ACC112 (cell line): Measurements from ENCODE around the gene IQGAP3.

Experiments used
- H2AFZ ChIP-seq: fragments of 200-600 bp; sonication (generic); one replicate; pipeline ENCODE4 v1.6.0; 2017; ENCODE audit warnings: antibody characterized with exemption, low read length; ENCODE audit not compliant: unreplicated experiment
- H3K27ac ChIP-seq: fragments of 200-600 bp; sonication (generic); 2 replicates; pipeline ENCODE4 v1.5.1; 2014; ENCODE audit warnings: low read depth, mild to moderate bottlenecking, antibody characterized with exemption, low read length, moderate library complexity
- H3K27me3 ChIP-seq: fragments of 200-600 bp; sonication (generic); 2 replicates; pipeline ENCODE4 v1.6.1; 2014; ENCODE audit warnings: mild to moderate bottlenecking, antibody characterized with exemption, low read length, moderate library complexity, mixed read lengths; ENCODE audit not compliant: insufficient read depth
- H3K36me3 ChIP-seq: fragments of 200-600 bp; sonication (generic); 2 replicates; pipeline ENCODE4 v1.6.1; 2016; ENCODE audit warnings: mild to moderate bottlenecking, antibody characterized with exemption, low read length, moderate library complexity, mixed read lengths; ENCODE audit not compliant: insufficient read depth
- H3K4me1 ChIP-seq: fragments of 200-600 bp; sonication (generic); one replicate; pipeline ENCODE4 v1.6.1; 2016; ENCODE audit warnings: low read length, mixed read lengths; ENCODE audit not compliant: insufficient read depth, unreplicated experiment, control insufficient read depth
- H3K4me3 ChIP-seq: fragments of 200-600 bp; sonication (generic); 2 replicates; pipeline ENCODE4 v1.5.1; 2014; ENCODE audit warnings: mild to moderate bottlenecking, low read depth, low read length
- H3K79me2 ChIP-seq: fragments of 200-600 bp; sonication (generic); one replicate; pipeline ENCODE4 v1.6.0; 2016; ENCODE audit warnings: low read length; ENCODE audit not compliant: control insufficient read depth, unreplicated experiment, insufficient read depth

IQGAP3 gene

GRCh38 chr1:156552518-156552917, 19.8 kb downstream of the IQGAP3 start:
- H3K27ac ChIP-seq = peak overlapping the region; percentile 72
- 0 out of 2 replicates have a peak, but pooled peaks cover 3% of the 10 kb centered on the region for H3K36me3 ChIP-seq
- H3K79me2 ChIP-seq = no peaks in the 10 kb centered on the region
- no peaks in the 10 kb centered on the region for H3K27me3 ChIP-seq
- H2AFZ ChIP-seq = no peak overlapping the region
- H3K4me3 ChIP-seq = no peak overlapping the region; the same call in 1 of the 2 replicates
- peaks cover 17% of the 10 kb centered on the region for H3K4me1 ChIP-seq

GRCh38 chr1:156551869-156552268, 20.5 kb downstream of the IQGAP3 start:
- Histone ChIP-seq H3K27me3 (no peaks in the 10 kb centered on the region), H3K4me3 (no peak overlapping the region; the same call in 1 of the 2 replicates), H3K4me1 (peaks cover 17% of the 10 kb centered on the region), H3K79me2 (no peaks in the 10 kb centered on the region), H3K27ac (peak overlapping the region; percentile 72), H3K36me3 (peaks cover 3% of the 10 kb centered on the region; the same call in 1 of the 2 replicates), H2AFZ (no peak overlapping the region)

GRCh38 chr1:156551066-156551643, 21.2 kb downstream of the IQGAP3 start:
- Histone ChIP-seq H2AFZ (no peak overlapping the region), H3K27me3 (no peaks in the 10 kb centered on the region), H3K79me2 (no peaks in the 10 kb centered on the region), H3K27ac (peak overlapping the region; percentile 72; the same call in 1 of the 2 replicates), H3K36me3 (peaks cover 3% of the 10 kb centered on the region; the same call in 1 of the 2 replicates), H3K4me1 (peaks cover 17% of the 10 kb centered on the region), H3K4me3 (no peak overlapping the region)

- Histone ChIP-seq H3K4me1 (peaks cover 17% of the 10 kb centered on the region), H2AFZ (no peak overlapping the region), H3K36me3 (no peaks in the 10 kb centered on the region; the same call in 1 of the 2 replicates), H3K4me3 (no peak overlapping the region), H3K27me3 (no peaks in the 10 kb centered on the region), H3K79me2 (no peaks in the 10 kb centered on the region), H3K27ac (no peak overlapping the region)
Observed at GRCh38 chr1:156550346-156550745, 22.0 kb downstream of the IQGAP3 start.

GRCh38 chr1:156549831-156550230, 22.5 kb downstream of the IQGAP3 start:
- no peaks in the 10 kb centered on the region for H3K27me3 ChIP-seq
- no peaks in the 10 kb centered on the region; the same call in 1 of the 2 replicates for H3K36me3 ChIP-seq
- no peak overlapping the region for H2AFZ ChIP-seq
- H3K27ac ChIP-seq = no peak overlapping the region
- peaks cover 17% of the 10 kb centered on the region for H3K4me1 ChIP-seq
- no peak overlapping the region for H3K4me3 ChIP-seq
- H3K79me2 ChIP-seq = no peaks in the 10 kb centered on the region

- Histone ChIP-seq H3K4me3 (no peak overlapping the region), H3K27ac (no peak overlapping the region), H2AFZ (no peak overlapping the region), H3K4me1 (peaks cover 17% of the 10 kb centered on the region), H3K79me2 (no peaks in the 10 kb centered on the region), H3K27me3 (no peaks in the 10 kb centered on the region), H3K36me3 (no peaks in the 10 kb centered on the region; the same call in 1 of the 2 replicates)
Observed at GRCh38 chr1:156549390-156549789, 23.0 kb downstream of the IQGAP3 start.

GRCh38 chr1:156547982-156548381, 24.4 kb downstream of the IQGAP3 start:
- H3K4me1 ChIP-seq = peaks cover 14% of the 10 kb centered on the region
- H3K36me3 ChIP-seq = peaks cover 4% of the 10 kb centered on the region; the same call in 1 of the 2 replicates

GRCh38 chr1:156547434-156547833, 24.9 kb downstream of the IQGAP3 start:
- no peak overlapping the region for H3K27ac ChIP-seq
- H3K79me2 ChIP-seq = no peaks in the 10 kb centered on the region
- peaks cover 4% of the 10 kb centered on the region; the same call in 1 of the 2 replicates for H3K36me3 ChIP-seq
- no peak overlapping the region for H2AFZ ChIP-seq
- peaks cover 11% of the 10 kb centered on the region for H3K4me1 ChIP-seq
- no peaks in the 10 kb centered on the region for H3K27me3 ChIP-seq
- no peak overlapping the region for H3K4me3 ChIP-seq

More at GRCh38 chr1:156547982-156548381, 24.4 kb downstream of the IQGAP3 start:
- Histone ChIP-seq H3K79me2 (no peaks in the 10 kb centered on the region), H3K27me3 (no peaks in the 10 kb centered on the region), H3K27ac (no peak overlapping the region), H3K4me3 (no peak overlapping the region), H2AFZ (no peak overlapping the region)

- H2AFZ ChIP-seq = no peak overlapping the region
- no peak overlapping the region for H3K4me3 ChIP-seq
- H3K36me3 ChIP-seq = peaks cover 4% of the 10 kb centered on the region; the same call in 1 of the 2 replicates
- no peak overlapping the region for H3K27ac ChIP-seq
- no peaks in the 10 kb centered on the region for H3K27me3 ChIP-seq
- H3K79me2 ChIP-seq = no peaks in the 10 kb centered on the region
- H3K4me1 ChIP-seq = no peaks in the 10 kb centered on the region
Observed at GRCh38 chr1:156546267-156546666, 26.1 kb downstream of the IQGAP3 start.

GRCh38 chr1:156544592-156545102, 27.7 kb downstream of the IQGAP3 start:
- Histone ChIP-seq H3K4me3 (no peak overlapping the region), H3K36me3 (peaks cover 4% of the 10 kb centered on the region; the same call in 1 of the 2 replicates)

GRCh38 chr1:156543066-156543465, 29.3 kb downstream of the IQGAP3 start:
- H3K79me2 ChIP-seq = no peaks in the 10 kb centered on the region
- H3K27ac ChIP-seq = no peak overlapping the region
- no peaks in the 10 kb centered on the region for H3K27me3 ChIP-seq
- H3K4me3 ChIP-seq = no peak overlapping the region
- no peak overlapping the region for H2AFZ ChIP-seq
- no peaks in the 10 kb centered on the region for H3K4me1 ChIP-seq
- peaks cover 14% of the 10 kb centered on the region; the same call in 1 of the 2 replicates for H3K36me3 ChIP-seq

More at GRCh38 chr1:156544592-156545102, 27.7 kb downstream of the IQGAP3 start:
- H3K4me1 ChIP-seq = no peaks in the 10 kb centered on the region
- no peak overlapping the region for H3K27ac ChIP-seq
- H3K79me2 ChIP-seq = no peaks in the 10 kb centered on the region
- H3K27me3 ChIP-seq = no peaks in the 10 kb centered on the region
- H2AFZ ChIP-seq = no peak overlapping the region
